Measurements from ENCODE around the gene IL2RA.

GRCh38 chr10:6012121-6012905, 49.9 kb downstream of the IL2RA start:
- TF ChIP-seq POLR2A (IDR thresholded peaks at IDR 0.05): no peak
- TF ChIP-seq CTCF (IDR thresholded peaks at IDR 0.05): no peak
